Amniotic epithelial cell (primary cell): ENCODE results near the gene MAP3K7.
A peak's percentile ranks its signal among the peaks of the same experiment; 100 is the strongest.

ENCODE experiments used
- DNase-seq: peaks from one replicate; pipeline ENCODE4 v3.0.0-alpha.2; 2010; ENCODE audit warnings: low read depth

MAP3K7 gene

GRCh38 chr6:90484385-90484784 is 102.5 kb downstream of the MAP3K7 start:
- no peak for DNase-seq

- no peak for DNase-seq
These were observed 102.9 kb downstream of the MAP3K7 start for GRCh38 chr6:90483956-90484355.

- peak; percentile 61 for DNase-seq
These were observed 103.6 kb downstream of the MAP3K7 start for GRCh38 chr6:90483116-90483839.

GRCh38 chr6:90480666-90481065 is 106.2 kb downstream of the MAP3K7 start:
- no peak for DNase-seq

GRCh38 chr6:90479603-90479926 is 107.3 kb downstream of the MAP3K7 start:
- no peak for DNase-seq

- peak; percentile 93 for DNase-seq
These were observed 107.9 kb downstream of the MAP3K7 start for GRCh38 chr6:90478789-90479602.

- DNase-seq, result no peak
These were observed 108.6 kb downstream of the MAP3K7 start for GRCh38 chr6:90478278-90478677.

- no peak for DNase-seq
These were observed 109.5 kb downstream of the MAP3K7 start for GRCh38 chr6:90477366-90477765.

GRCh38 chr6:90472716-90473115 is 114.2 kb downstream of the MAP3K7 start:
- no peak for DNase-seq

GRCh38 chr6:90471263-90471662 is 115.6 kb downstream of the MAP3K7 start:
- DNase-seq, result no peak

GRCh38 chr6:90469906-90470305 is 117.0 kb downstream of the MAP3K7 start:
- peak; percentile 59 for DNase-seq

- no peak for DNase-seq
These were observed 118.0 kb downstream of the MAP3K7 start for GRCh38 chr6:90468859-90469258.

GRCh38 chr6:90468080-90468479 is 118.8 kb downstream of the MAP3K7 start:
- DNase-seq, result peak; percentile 89

GRCh38 chr6:90467546-90467945 is 119.3 kb downstream of the MAP3K7 start:
- DNase-seq, result peak; percentile 53

- no peak for DNase-seq
These were observed 120.5 kb downstream of the MAP3K7 start for GRCh38 chr6:90466154-90466940.

GRCh38 chr6:90465686-90466085 is 121.2 kb downstream of the MAP3K7 start:
- no peak for DNase-seq

GRCh38 chr6:90464507-90464906 is 122.4 kb downstream of the MAP3K7 start:
- peak; percentile 82 for DNase-seq

GRCh38 chr6:90463874-90464273 is 123.0 kb downstream of the MAP3K7 start:
- DNase-seq, result no peak
